ENCODE results near the gene CLIC1. TPM values are rescaled to one million over a fixed set of nuclear protein-coding genes. Genes with fewer than 3 reads are reported as not detected.

Gene CLIC1
- total and polyA plus RNA-seq, 11 donors = 68.0 to 392 (median 124) TPM

GRCh38 chr6:31776989-31777666 lies 40.8 kb upstream of the CLIC1 start, which contains the start of gene VWA7:
Gene VWA7 (minus strand): TSS chr6:31777328. CDS start chr6:31776779, 549 bp downstream.
- peak; percentile 85 to 93 (median 88) for ATAC-seq
- TF ChIP-seq CTCF (IDR thresholded peaks at IDR 0.05) = no peak
- TF ChIP-seq POLR2A (IDR thresholded peaks at IDR 0.05) = peak in 1 of 2 donors; percentile 49
- intact Hi-C loops (cut with DNase I) = loop anchor here in 3 of 10 donors (5.0 to 10.0 kb wide), 3 partner anchors 35 to 95 kb away; partner anchors contain the start of genes LY6G5C (in 1 of the 3) and MSH5 (in 1 of the 3)
- Histone ChIP-seq H3K4me1 (peaks cover 0 to 22% (median 13%) of the 10 kb centered on the region in 12 donors), H3K27me3 (no peaks in the 10 kb centered on the region), H3K27ac (peak within 1 kb of the TSS in 11 of 12 donors; percentile 38 to 85 (median 79)), H3K4me3 (peak within 1 kb of the TSS in 10 of 12 donors; percentile 13 to 49 (median 38)), H3K36me3 (peaks cover 0 to 44% (median 35%) of the 10 kb centered on the region in 9 donors), H3K9me3 (no peaks in the 10 kb centered on the region)
- WGBS, 4 donors = 13 to 20% (median 14%) methylated on average over 10 to 15 of the region's 15 CpGs
- DNase-seq = peak; percentile 73 to 90 (median 78)

GRCh38 chr6:31776485-31776988 lies 40.2 kb upstream of the CLIC1 start:
- intact Hi-C loops (cut with DNase I) = loop anchor here in 3 of 10 donors (5.0 to 10.0 kb wide), 3 partner anchors 34 to 94 kb away; partner anchors contain the start of genes LY6G5C (in 1 of the 3) and MSH5 (in 1 of the 3)
- H3K9me3 ChIP-seq = no peaks in the 10 kb centered on the region
- peaks cover 0 to 22% (median 13%) of the 10 kb centered on the region in 12 donors for H3K4me1 ChIP-seq
- H3K36me3 ChIP-seq = peaks cover 0 to 38% (median 29%) of the 10 kb centered on the region in 9 donors
- H3K27me3 ChIP-seq = no peaks in the 10 kb centered on the region
- peak overlapping the region in 11 of 12 donors; percentile 38 to 85 (median 79) for H3K27ac ChIP-seq
- 36 to 48% (median 39%) methylated on average over 11 to 14 of the region's 14 CpGs for WGBS, 4 donors
- ATAC-seq (no peak), DNase-seq (no peak)
- no peak for TF ChIP-seq CTCF (IDR thresholded peaks at IDR 0.05)
- no peak for TF ChIP-seq POLR2A (IDR thresholded peaks at IDR 0.05)
- H3K4me3 ChIP-seq = peak overlapping the region in 10 of 12 donors; percentile 13 to 49 (median 38)

- H3K36me3 ChIP-seq = peaks cover 0 to 31% (median 22%) of the 10 kb centered on the region in 9 donors
- peak overlapping the region in 7 of 12 donors; percentile 64 to 85 (median 83) for H3K27ac ChIP-seq
- peaks cover 0 to 22% (median 13%) of the 10 kb centered on the region in 12 donors for H3K4me1 ChIP-seq
- H3K9me3 ChIP-seq = no peaks in the 10 kb centered on the region
- TF ChIP-seq CTCF (IDR thresholded peaks at IDR 0.05) (no peak), POLR2A (IDR thresholded peaks at IDR 0.05) (no peak)
- peak overlapping the region in 1 of 12 donors; percentile 48 for H3K4me3 ChIP-seq
- no peak for DNase-seq
- no peaks in the 10 kb centered on the region for H3K27me3 ChIP-seq
- no peak for ATAC-seq
- WGBS, 4 donors = 80 to 90% (median 88%) methylated on average over 13 to 32 of the region's 32 CpGs
- intact Hi-C loops (cut with DNase I) = loop anchor here in 4 of 10 donors (2.0 to 10.0 kb wide), 4 partner anchors 34 to 94 kb away; partner anchors contain the start of genes LY6G5C (in 1 of the 4) and MSH5 (in 1 of the 4)
Measured at GRCh38 chr6:31775633-31776484, 39.5 kb upstream of the CLIC1 start.
